Left ventricle myocardium inferior (tissue), 1 donor: ENCODE results near the gene KCNH8. TPM values are rescaled to one million over a fixed set of nuclear protein-coding genes. Genes with fewer than 3 reads are reported as not detected.

Source experiments
- DNase-seq: peaks from one replicate; pipeline ENCODE4 v3.0.0-alpha.2; 2020
- H3K27ac ChIP-seq: fragments of 200-600 bp; replicated peaks from 2 replicates; pipeline ENCODE4 v1.8.0; 2021
- H3K27me3 ChIP-seq: fragments of 200-600 bp; 2 replicates; pipeline ENCODE4 v1.8.0; 2021; ENCODE audit warnings: low read depth
- H3K36me3 ChIP-seq: fragments of 200-600 bp; 2 replicates; pipeline ENCODE4 v1.8.0; 2021
- H3K4me1 ChIP-seq: fragments of 200-600 bp; 2 replicates; pipeline ENCODE4 v1.8.0; 2021
- H3K4me3 ChIP-seq: fragments of 200-600 bp; 2 replicates; pipeline ENCODE4 v1.8.0; 2021; ENCODE audit warnings: mild to moderate bottlenecking, moderate library complexity
- H3K9me3 ChIP-seq: fragments of 200-600 bp; replicated peaks from 2 replicates; pipeline ENCODE4 v1.8.0; 2021
- CTCF ChIP-seq: fragments of 200-600 bp; IDR thresholded peaks from 2 replicates; pipeline ENCODE4 v1.8.0; 2021; ENCODE audit warnings: antibody characterized with exemption, mild to moderate bottlenecking, borderline replicate concordance
- intact Hi-C: fragments of 100-400 bp; cut with micrococcal nuclease; formaldehyde crosslinking; loops from one replicate; pipeline ENCODE4 v1.11.0; 2022
- total RNA-seq: library from RNA; stranded (reverse); fragmentation: NEBNext Ultra II Directional; extraction: Animal tissue kit (Norgen Biotek cat#: 25700); gene quantifications from one replicate; pipeline ENCODE4 v1.2.1, GENCODE V29; 2021
- donor health status: DM: no; HTN: yes; CAD: no; lungs with severe emphysema.

KCNH8 gene
- total RNA-seq, 1 donor from 2014 or later, result 0.05 TPM

- peak overlapping the region; percentile 31 for H3K27ac ChIP-seq
- intact Hi-C loops, result no loop called here
- no peak for TF ChIP-seq CTCF
Measured at GRCh38 chr3:19432669-19433068, 284.4 kb downstream of the KCNH8 start.

GRCh38 chr3:19436746-19437145 is 288.4 kb downstream of the KCNH8 start:
- no peak overlapping the region for H3K27ac ChIP-seq
- H3K27me3 ChIP-seq, result no peaks in the 10 kb centered on the region
- no peaks in the 10 kb centered on the region for H3K36me3 ChIP-seq
- no peaks in the 10 kb centered on the region for H3K9me3 ChIP-seq
- no peak for TF ChIP-seq CTCF
- DNase-seq, result no peak
- peaks cover 10% of the 10 kb centered on the region for H3K4me1 ChIP-seq
- intact Hi-C loops, result no loop called here
- H3K4me3 ChIP-seq, result no peak overlapping the region

More at GRCh38 chr3:19432669-19433068, 284.4 kb downstream of the KCNH8 start:
- H3K4me3 ChIP-seq, result no peak overlapping the region
- no peak for DNase-seq
- H3K9me3 ChIP-seq, result no peaks in the 10 kb centered on the region
- H3K27me3 ChIP-seq, result no peaks in the 10 kb centered on the region
- no peaks in the 10 kb centered on the region for H3K36me3 ChIP-seq
- H3K4me1 ChIP-seq, result peaks cover 10% of the 10 kb centered on the region

GRCh38 chr3:19439944-19440343 is 291.6 kb downstream of the KCNH8 start:
- no peak overlapping the region for H3K27ac ChIP-seq
- H3K27me3 ChIP-seq, result no peaks in the 10 kb centered on the region
- H3K9me3 ChIP-seq, result no peaks in the 10 kb centered on the region
- TF ChIP-seq CTCF, result no peak
- H3K4me1 ChIP-seq, result no peaks in the 10 kb centered on the region
- DNase-seq, result no peak
- intact Hi-C loops, result no loop called here
- no peaks in the 10 kb centered on the region for H3K36me3 ChIP-seq
- H3K4me3 ChIP-seq, result no peak overlapping the region

- no peaks in the 10 kb centered on the region for H3K4me1 ChIP-seq
- H3K27ac ChIP-seq, result no peak overlapping the region
- H3K27me3 ChIP-seq, result no peaks in the 10 kb centered on the region
- DNase-seq, result no peak
- no peak for TF ChIP-seq CTCF
- intact Hi-C loops, result no loop called here
- H3K4me3 ChIP-seq, result no peak overlapping the region
- no peaks in the 10 kb centered on the region for H3K36me3 ChIP-seq
- no peaks in the 10 kb centered on the region for H3K9me3 ChIP-seq
Measured at GRCh38 chr3:19446138-19446537, 297.8 kb downstream of the KCNH8 start.

- intact Hi-C loops, result no loop called here
- H3K4me1 ChIP-seq, result no peaks in the 10 kb centered on the region
- no peak overlapping the region for H3K4me3 ChIP-seq
- H3K27me3 ChIP-seq, result no peaks in the 10 kb centered on the region
- no peaks in the 10 kb centered on the region for H3K36me3 ChIP-seq
- no peak for TF ChIP-seq CTCF
- H3K9me3 ChIP-seq, result no peaks in the 10 kb centered on the region
- no peak for DNase-seq
- H3K27ac ChIP-seq, result no peak overlapping the region
Measured at GRCh38 chr3:19446687-19447086, 298.4 kb downstream of the KCNH8 start.

GRCh38 chr3:19455546-19455945 is 307.2 kb downstream of the KCNH8 start:
- Histone ChIP-seq H3K4me1 (peaks cover 5% of the 10 kb centered on the region), H3K36me3 (no peaks in the 10 kb centered on the region), H3K27ac (peak overlapping the region; percentile 14), H3K4me3 (no peak overlapping the region), H3K27me3 (no peaks in the 10 kb centered on the region), H3K9me3 (no peaks in the 10 kb centered on the region)
- intact Hi-C loops, result no loop called here
- TF ChIP-seq CTCF, result no peak
- DNase-seq, result no peak
